Central memory CD8-positive, alpha-beta T cell (primary cell): ENCODE data around the gene MOSMO.
"Not testable (repeated sequence)": the region's sequence is repeated elsewhere in the genome, so short reads cannot be mapped to it uniquely, and the experiment has no call there.

Experiments
- ATAC-seq: fragments of 150-1000 bp; cut with Tn5 transposase; replicated peaks from 2 replicates; pipeline ENCODE4 v1.10.0; 2022; ENCODE audit warnings: mild to moderate bottlenecking, moderate FRiP score, moderate number of reproducible peaks; ENCODE audit not compliant: poor library complexity, severe bottlenecking; ENCODE audit errors: extremely low read depth
- DNase-seq, 2 donors: peaks; one replicate each; pipeline ENCODE4 v3.0.0; 2021; ENCODE audit warnings: low spot score in 2 of 2
- H3K27ac Mint-ChIP-seq: one replicate; pipeline ENCODE4 v1.8.0; 2022; ENCODE audit warnings: low read depth, mild to moderate bottlenecking, moderate library complexity, mixed read lengths
- H3K27me3 Mint-ChIP-seq: one replicate; pipeline ENCODE4 v1.8.0; 2022; ENCODE audit warnings: mixed read lengths
- H3K36me3 Mint-ChIP-seq: one replicate; pipeline ENCODE4 v1.8.0; 2022; ENCODE audit warnings: mild to moderate bottlenecking, moderate library complexity, mixed read lengths; ENCODE audit not compliant: insufficient read depth
- H3K4me1 Mint-ChIP-seq: one replicate; pipeline ENCODE4 v1.8.0; 2022; ENCODE audit warnings: mixed read lengths
- H3K4me3 Mint-ChIP-seq: one replicate; pipeline ENCODE4 v1.8.0; 2022; ENCODE audit warnings: mild to moderate bottlenecking, moderate library complexity, mixed read lengths
- H3K9me3 Mint-ChIP-seq: one replicate; pipeline ENCODE4 v1.8.0; 2022; ENCODE audit warnings: mixed read lengths

Gene MOSMO

GRCh38 chr16:22006636-22007035 is 1.3 kb upstream of the MOSMO start:
- no peak for ATAC-seq
- Mint-ChIP-seq H3K36me3 (peaks cover 4% of the 10 kb centered on the region), H3K4me3 (peak overlapping the region; percentile 88), H3K4me1 (peaks cover 38% of the 10 kb centered on the region), H3K27me3 (no peaks in the 10 kb centered on the region), H3K9me3 (no peaks in the 10 kb centered on the region), H3K27ac (peak overlapping the region; percentile 86)
- DNase-seq: no peak

- Mint-ChIP-seq H3K9me3 (no peaks in the 10 kb centered on the region), H3K4me1 (peaks cover 40% of the 10 kb centered on the region)
- ATAC-seq: no peak
Measured at GRCh38 chr16:22007159-22007508, 777 bp upstream of the MOSMO start.

GRCh38 chr16:22008215-22009059 is 526 bp downstream of the MOSMO start:
- H3K4me1 Mint-ChIP-seq: peaks cover 50% of the 10 kb centered on the region
- peak overlapping the region; percentile 88 for H3K4me3 Mint-ChIP-seq
- ATAC-seq: peak; percentile 22
- H3K36me3 Mint-ChIP-seq: peaks cover 4% of the 10 kb centered on the region
- no peaks in the 10 kb centered on the region for H3K9me3 Mint-ChIP-seq
- no peak for DNase-seq
- H3K27me3 Mint-ChIP-seq: no peaks in the 10 kb centered on the region
- H3K27ac Mint-ChIP-seq: peak overlapping the region; percentile 75

More at GRCh38 chr16:22007159-22007508, 777 bp upstream of the MOSMO start:
- no peak for DNase-seq
- peaks cover 4% of the 10 kb centered on the region for H3K36me3 Mint-ChIP-seq
- peak overlapping the region; percentile 86 for H3K27ac Mint-ChIP-seq
- peak overlapping the region; percentile 88 for H3K4me3 Mint-ChIP-seq
- no peaks in the 10 kb centered on the region for H3K27me3 Mint-ChIP-seq

GRCh38 chr16:22010902-22011301 is 3.0 kb downstream of the MOSMO start:
- DNase-seq: no peak
- H3K9me3 Mint-ChIP-seq: no peaks in the 10 kb centered on the region
- H3K27me3 Mint-ChIP-seq: no peaks in the 10 kb centered on the region
- H3K27ac Mint-ChIP-seq: no peak overlapping the region
- H3K4me3 Mint-ChIP-seq: no peak overlapping the region
- peaks cover 4% of the 10 kb centered on the region for H3K36me3 Mint-ChIP-seq
- H3K4me1 Mint-ChIP-seq: peaks cover 62% of the 10 kb centered on the region
- no peak for ATAC-seq

GRCh38 chr16:22012241-22012640 is 4.3 kb downstream of the MOSMO start:
- Mint-ChIP-seq H3K4me1 (peaks cover 66% of the 10 kb centered on the region), H3K4me3 (no peak overlapping the region), H3K27me3 (no peaks in the 10 kb centered on the region), H3K36me3 (peaks cover 2% of the 10 kb centered on the region), H3K27ac (no peak overlapping the region), H3K9me3 (no peaks in the 10 kb centered on the region)
- DNase-seq (no peak), ATAC-seq (no peak)

- H3K4me3 Mint-ChIP-seq: no peak overlapping the region
- no peak overlapping the region for H3K27ac Mint-ChIP-seq
- no peak for ATAC-seq
- H3K4me1 Mint-ChIP-seq: peaks cover 68% of the 10 kb centered on the region
- no peaks in the 10 kb centered on the region for H3K9me3 Mint-ChIP-seq
- no peaks in the 10 kb centered on the region for H3K27me3 Mint-ChIP-seq
- DNase-seq: no peak
- no peaks in the 10 kb centered on the region for H3K36me3 Mint-ChIP-seq
Measured at GRCh38 chr16:22013486-22013885, 5.6 kb downstream of the MOSMO start.

- Mint-ChIP-seq H3K27me3 (no peaks in the 10 kb centered on the region), H3K4me3 (no peak overlapping the region), H3K36me3 (no peaks in the 10 kb centered on the region), H3K4me1 (peaks cover 61% of the 10 kb centered on the region), H3K27ac (no peak overlapping the region), H3K9me3 (no peaks in the 10 kb centered on the region)
- ATAC-seq: no peak
- DNase-seq: no peak
Measured at GRCh38 chr16:22014271-22014873, 6.5 kb downstream of the MOSMO start.

GRCh38 chr16:22016927-22017326 is 9.0 kb downstream of the MOSMO start:
- no peak overlapping the region for H3K27ac Mint-ChIP-seq
- no peak for ATAC-seq
- no peaks in the 10 kb centered on the region for H3K36me3 Mint-ChIP-seq
- H3K4me3 Mint-ChIP-seq: no peak overlapping the region
- H3K4me1 Mint-ChIP-seq: peaks cover 52% of the 10 kb centered on the region
- no peaks in the 10 kb centered on the region for H3K9me3 Mint-ChIP-seq
- DNase-seq: no peak
- no peaks in the 10 kb centered on the region for H3K27me3 Mint-ChIP-seq

GRCh38 chr16:22018559-22018958 is 10.6 kb downstream of the MOSMO start:
- ATAC-seq (no peak), DNase-seq (no peak)
- Mint-ChIP-seq H3K9me3 (no peaks in the 10 kb centered on the region), H3K4me3 (no peak overlapping the region), H3K4me1 (peaks cover 47% of the 10 kb centered on the region), H3K36me3 (no peaks in the 10 kb centered on the region), H3K27ac (no peak overlapping the region), H3K27me3 (no peaks in the 10 kb centered on the region)

GRCh38 chr16:22022151-22022550 is 14.2 kb downstream of the MOSMO start:
- no peak for ATAC-seq
- no peak for DNase-seq
- Mint-ChIP-seq H3K27me3 (no peaks in the 10 kb centered on the region), H3K9me3 (no peaks in the 10 kb centered on the region), H3K4me3 (no peak overlapping the region), H3K27ac (no peak overlapping the region), H3K4me1 (peaks cover 39% of the 10 kb centered on the region), H3K36me3 (no peaks in the 10 kb centered on the region)

GRCh38 chr16:22023505-22023904 is 15.6 kb downstream of the MOSMO start:
- Mint-ChIP-seq H3K9me3 (no peaks in the 10 kb centered on the region), H3K27me3 (no peaks in the 10 kb centered on the region), H3K36me3 (no peaks in the 10 kb centered on the region), H3K27ac (no peak overlapping the region), H3K4me3 (no peak overlapping the region), H3K4me1 (peaks cover 33% of the 10 kb centered on the region)
- DNase-seq (no peak), ATAC-seq (no peak)

GRCh38 chr16:22024785-22025184 is 16.9 kb downstream of the MOSMO start:
- not testable (repeated sequence) for H3K27ac Mint-ChIP-seq, DNase-seq, H3K36me3 Mint-ChIP-seq, ATAC-seq, H3K27me3 Mint-ChIP-seq, H3K9me3 Mint-ChIP-seq, H3K4me3 Mint-ChIP-seq
- H3K4me1 Mint-ChIP-seq: peaks cover 42% of the 10 kb centered on the region

GRCh38 chr16:22027633-22028032 is 19.7 kb downstream of the MOSMO start:
- Mint-ChIP-seq H3K36me3 (peaks cover 2% of the 10 kb centered on the region), H3K9me3 (no peaks in the 10 kb centered on the region), H3K27me3 (no peaks in the 10 kb centered on the region), H3K4me3 (no peak overlapping the region), H3K27ac (no peak overlapping the region), H3K4me1 (peaks cover 47% of the 10 kb centered on the region)
- DNase-seq: no peak
- ATAC-seq: no peak
